ENCODE measurements around the gene VPS52.

The VPS52 gene

GRCh38 chr6:33305052-33305451 lies 33.4 kb upstream of the VPS52 start:
- no peak for DNase-seq (ENCODE audit: extremely low spot score)
- POLR2A ChIA-PET: no interaction called here
- TF ChIP-seq NFRKB (IDR thresholded peaks at IDR 0.05): no peak
- TF ChIP-seq ZNF384 (IDR thresholded peaks at IDR 0.05): no peak
- no peak for TF ChIP-seq FOXK2 (IDR thresholded peaks at IDR 0.05)
- TF ChIP-seq BHLHE40 (IDR thresholded peaks at IDR 0.05; ENCODE audit: borderline replicate concordance): no peak
- no peak for TF ChIP-seq FOXA1 (IDR thresholded peaks at IDR 0.05)
- no peak for TF ChIP-seq ELF4 (IDR thresholded peaks at IDR 0.05)
- no peak for TF ChIP-seq FOXM1 (IDR thresholded peaks at IDR 0.05; ENCODE audit: borderline replicate concordance)
- no peak for TF ChIP-seq TARDBP (IDR thresholded peaks at IDR 0.05)
- no peak for TF ChIP-seq LEF1 (IDR thresholded peaks at IDR 0.05; ENCODE audit: borderline replicate concordance)
- no peak for TF ChIP-seq HDGF (IDR thresholded peaks at IDR 0.05; ENCODE audit: borderline replicate concordance)
- no peak for TF ChIP-seq SUZ12 (IDR thresholded peaks at IDR 0.05)
- no peak for TF ChIP-seq CTBP1 (IDR thresholded peaks at IDR 0.05; ENCODE audit: borderline replicate concordance)
- TF ChIP-seq ARNT (IDR thresholded peaks at IDR 0.05): no peak
- TF ChIP-seq PKNOX1 (IDR thresholded peaks at IDR 0.05): no peak
- TF ChIP-seq SP1 (IDR thresholded peaks at IDR 0.05): no peak
- TF ChIP-seq L3MBTL2 (conservative IDR thresholded peaks at IDR 0.05): no peak
- CTCF ChIA-PET: no interaction called here

DNA sequence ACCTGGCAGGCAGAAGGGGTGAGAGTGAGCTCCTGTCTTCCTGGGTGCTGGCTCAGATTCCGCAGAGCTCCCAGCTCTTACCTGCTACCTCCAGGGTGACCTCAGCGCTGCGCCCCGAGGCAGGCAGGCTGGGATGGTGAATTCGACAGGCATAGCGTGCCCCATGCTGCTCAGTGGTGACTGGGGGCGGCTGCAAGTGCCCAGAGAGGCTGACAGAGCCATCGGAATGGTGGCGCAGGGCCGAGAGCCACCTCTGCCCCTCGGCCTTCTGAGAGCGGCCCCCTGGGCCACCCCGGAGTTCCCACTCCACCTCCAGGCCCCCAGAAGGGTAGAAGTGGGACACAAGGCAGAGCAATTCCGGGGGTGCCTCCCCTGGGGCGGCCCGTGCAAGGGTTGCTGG lies 32.5 kb upstream of the VPS52 start:
- ChIA-PET POLR2A (no interaction called here), CTCF (no interaction called here)
- TF ChIP-seq FOXK2 (IDR thresholded peaks at IDR 0.05) (no peak), ZNF384 (IDR thresholded peaks at IDR 0.05) (no peak), BHLHE40 (IDR thresholded peaks at IDR 0.05; ENCODE audit: borderline replicate concordance) (no peak)
- DNase-seq (ENCODE audit: extremely low spot score): no peak

- no peak for DNase-seq (ENCODE audit: extremely low spot score)
- TF ChIP-seq SP1 (IDR thresholded peaks at IDR 0.05) (no peak), ELF4 (IDR thresholded peaks at IDR 0.05) (no peak), FOXM1 (IDR thresholded peaks at IDR 0.05; ENCODE audit: borderline replicate concordance) (no peak), ZNF384 (IDR thresholded peaks at IDR 0.05) (no peak), HDGF (IDR thresholded peaks at IDR 0.05; ENCODE audit: borderline replicate concordance) (no peak), FOXA1 (IDR thresholded peaks at IDR 0.05) (no peak), FOXK2 (IDR thresholded peaks at IDR 0.05) (no peak), BHLHE40 (IDR thresholded peaks at IDR 0.05; ENCODE audit: borderline replicate concordance) (no peak), LEF1 (IDR thresholded peaks at IDR 0.05; ENCODE audit: borderline replicate concordance) (no peak), TARDBP (IDR thresholded peaks at IDR 0.05) (no peak), PKNOX1 (IDR thresholded peaks at IDR 0.05) (no peak), NFRKB (IDR thresholded peaks at IDR 0.05) (no peak), L3MBTL2 (conservative IDR thresholded peaks at IDR 0.05) (no peak), SUZ12 (IDR thresholded peaks at IDR 0.05) (no peak), ARNT (IDR thresholded peaks at IDR 0.05) (no peak), CTBP1 (IDR thresholded peaks at IDR 0.05; ENCODE audit: borderline replicate concordance) (no peak)
- ChIA-PET POLR2A (interaction anchor here (0.8 to 1.8 kb wide), 5 partner anchors 11 to 30 kb away, joined by 3 to 12 read pairs (median 4); partner anchors contain the start of genes B3GALT4, PFDN6, RPS18 and TAPBP), CTCF (interaction anchor here (0.6 to 0.8 kb wide), 2 partner anchors 11 to 124 kb away, joined by 3 to 4 read pairs; no protein-coding TSS in a partner anchor)
These were observed 30.2 kb upstream of the VPS52 start for GRCh38 chr6:33301877-33302276.

- TF ChIP-seq SP1 (IDR thresholded peaks at IDR 0.05) (no peak), PKNOX1 (IDR thresholded peaks at IDR 0.05) (0 out of 2 replicates have a peak, but pooled peaks have one; percentile 47), TARDBP (IDR thresholded peaks at IDR 0.05) (peak; percentile 93), FOXM1 (IDR thresholded peaks at IDR 0.05; ENCODE audit: borderline replicate concordance) (0 out of 2 replicates have a peak, but pooled peaks have one; percentile 43), L3MBTL2 (conservative IDR thresholded peaks at IDR 0.05) (peak; percentile 11), CTBP1 (IDR thresholded peaks at IDR 0.05; ENCODE audit: borderline replicate concordance) (no peak)
- POLR2A ChIA-PET: interaction anchor here (1.0 to 4.1 kb wide), 19 partner anchors 9 to 328 kb away, joined by 3 to 46 read pairs (median 7); partner anchors contain the start of genes B3GALT4, CUTA, PFDN6 and RING1
- CTCF ChIA-PET: interaction anchor here (0.5 to 1.2 kb wide), 16 partner anchors 9 to 179 kb away, joined by 3 to 16 read pairs (median 4); partner anchors contain the start of genes B3GALT4, PFDN6, RPS18 and VPS52
- peak; percentile 86 for DNase-seq (ENCODE audit: extremely low spot score)
These were observed 27.7 kb upstream of the VPS52 start for GRCh38 chr6:33299237-33299944.

- TF ChIP-seq FOXK2 (IDR thresholded peaks at IDR 0.05) (no peak), TARDBP (IDR thresholded peaks at IDR 0.05) (no peak), FOXA1 (IDR thresholded peaks at IDR 0.05) (no peak), ELF4 (IDR thresholded peaks at IDR 0.05) (no peak), L3MBTL2 (conservative IDR thresholded peaks at IDR 0.05) (no peak), LEF1 (IDR thresholded peaks at IDR 0.05; ENCODE audit: borderline replicate concordance) (no peak), BHLHE40 (IDR thresholded peaks at IDR 0.05; ENCODE audit: borderline replicate concordance) (no peak), HDGF (IDR thresholded peaks at IDR 0.05; ENCODE audit: borderline replicate concordance) (no peak), NFRKB (IDR thresholded peaks at IDR 0.05) (no peak), CTBP1 (IDR thresholded peaks at IDR 0.05; ENCODE audit: borderline replicate concordance) (no peak), SP1 (IDR thresholded peaks at IDR 0.05) (no peak), PKNOX1 (IDR thresholded peaks at IDR 0.05) (no peak), SUZ12 (IDR thresholded peaks at IDR 0.05) (no peak), ARNT (IDR thresholded peaks at IDR 0.05) (no peak), FOXM1 (IDR thresholded peaks at IDR 0.05; ENCODE audit: borderline replicate concordance) (no peak), ZNF384 (IDR thresholded peaks at IDR 0.05) (no peak)
- CTCF ChIA-PET: interaction anchor here (0.7 to 1.2 kb wide), 7 partner anchors 10 to 179 kb away, joined by 3 to 16 read pairs (median 4); partner anchors contain the start of genes B3GALT4, PFDN6, RPS18 and VPS52
- DNase-seq (ENCODE audit: extremely low spot score): peak; percentile 23
These were observed 27.1 kb upstream of the VPS52 start, which contains the start of gene RGL2 for GRCh38 chr6:33298773-33299236. Gene RGL2 (minus strand): TSS chr6:33298942. CDS start chr6:33298610, 332 bp downstream.

More at GRCh38 chr6:33298773-33299236, 27.1 kb upstream of the VPS52 start, which contains the start of gene RGL2:
- POLR2A ChIA-PET: interaction anchor here (1.1 to 4.1 kb wide), 16 partner anchors 9 to 156 kb away, joined by 3 to 46 read pairs (median 8); partner anchors contain the start of genes B3GALT4, CUTA, PFDN6 and RPS18
